ENCODE results near the gene ASIC3. TPM values are rescaled to one million over a fixed set of nuclear protein-coding genes. Genes with fewer than 3 reads are reported as not detected.

Gene ASIC3
- total RNA-seq, 4 donors from 2014 or later = 2.6 to 4.3 (median 3.1) TPM

GRCh38 chr7:151064993-151065392 lies 16.7 kb downstream of the ASIC3 start:
- Histone ChIP-seq H3K27me3 (no peaks in the 10 kb centered on the region), H3K9me3 (no peaks in the 10 kb centered on the region), H3K27ac (no peak overlapping the region), H3K36me3 (peaks cover 0 to 49% (median 10%) of the 10 kb centered on the region in 4 donors), H3K4me1 (peaks cover 19 to 39% (median 36%) of the 10 kb centered on the region in 4 donors), H3K4me3 (no peak overlapping the region)
- 89% methylated on average over 6 of the region's 6 CpGs; no CpG with 5 or more reads in 1 of the 2 donors for WGBS, 2 donors (ENCODE audit: low coverage in 1 of 2)
- no peak for TF ChIP-seq POLR2AphosphoS5 (IDR thresholded peaks at IDR 0.05)
- TF ChIP-seq EP300 (IDR thresholded peaks at IDR 0.05; ENCODE audit: low read depth) = no peak
- TF ChIP-seq CTCF (IDR thresholded peaks at IDR 0.05) = no peak
- TF ChIP-seq POLR2A (IDR thresholded peaks at IDR 0.05) = no peak
- intact Hi-C loops (cut with DNase I; ENCODE audit: low total_unique reads) (no loop called here), in situ Hi-C loops (cut with MboI; ENCODE audit: low pct_ligation_motif_present in 1 of 4, low pct_unique_long_range_greater_than_20kb in 1 of 4, low sequenced_read_pairs in 3 of 4) (no loop called here)
- no peak for DNase-seq

- no peaks in the 10 kb centered on the region for H3K27me3 ChIP-seq
- intact Hi-C loops (cut with DNase I; ENCODE audit: low total_unique reads) (no loop called here), in situ Hi-C loops (cut with MboI; ENCODE audit: low pct_ligation_motif_present in 1 of 4, low pct_unique_long_range_greater_than_20kb in 1 of 4, low sequenced_read_pairs in 3 of 4) (no loop called here)
- H3K27ac ChIP-seq = no peak overlapping the region
- no peaks in the 10 kb centered on the region for H3K9me3 ChIP-seq
- no peak overlapping the region for H3K4me3 ChIP-seq
- TF ChIP-seq POLR2AphosphoS5 (IDR thresholded peaks at IDR 0.05) (no peak), EP300 (IDR thresholded peaks at IDR 0.05; ENCODE audit: low read depth) (no peak), CTCF (IDR thresholded peaks at IDR 0.05) (no peak), POLR2A (IDR thresholded peaks at IDR 0.05) (no peak)
- 68 to 94% methylated on average over 3 to 14 of the region's 14 CpGs for WGBS, 2 donors (ENCODE audit: low coverage in 1 of 2)
- H3K36me3 ChIP-seq = peaks cover 0 to 54% (median 13%) of the 10 kb centered on the region in 4 donors
- DNase-seq = no peak
- H3K4me1 ChIP-seq = peaks cover 17 to 34% (median 32%) of the 10 kb centered on the region in 4 donors
These were observed 17.2 kb downstream of the ASIC3 start for GRCh38 chr7:151065516-151065915.

GRCh38 chr7:151066273-151066974 lies 18.1 kb downstream of the ASIC3 start:
- Histone ChIP-seq H3K27me3 (no peaks in the 10 kb centered on the region), H3K4me3 (no peak overlapping the region), H3K27ac (no peak overlapping the region), H3K36me3 (peaks cover 0 to 61% (median 17%) of the 10 kb centered on the region in 4 donors), H3K9me3 (no peaks in the 10 kb centered on the region), H3K4me1 (peaks cover 8 to 25% (median 23%) of the 10 kb centered on the region in 4 donors)
- intact Hi-C loops (cut with DNase I; ENCODE audit: low total_unique reads) (no loop called here), in situ Hi-C loops (cut with MboI; ENCODE audit: low pct_ligation_motif_present in 1 of 4, low pct_unique_long_range_greater_than_20kb in 1 of 4, low sequenced_read_pairs in 3 of 4) (no loop called here)
- 91% methylated on average over 17 of the region's 39 CpGs; no CpG with 5 or more reads in 1 of the 2 donors for WGBS, 2 donors (ENCODE audit: low coverage in 1 of 2)
- no peak for DNase-seq
- TF ChIP-seq CTCF (IDR thresholded peaks at IDR 0.05) = no peak

- intact Hi-C loops (cut with DNase I; ENCODE audit: low total_unique reads) (no loop called here), in situ Hi-C loops (cut with MboI; ENCODE audit: low pct_ligation_motif_present in 1 of 4, low pct_unique_long_range_greater_than_20kb in 1 of 4, low sequenced_read_pairs in 3 of 4) (no loop called here)
- Histone ChIP-seq H3K4me3 (no peak overlapping the region), H3K9me3 (no peaks in the 10 kb centered on the region), H3K4me1 (peaks cover 0 to 7% (median 5%) of the 10 kb centered on the region in 4 donors), H3K36me3 (peaks cover 0 to 72% (median 20%) of the 10 kb centered on the region in 4 donors), H3K27me3 (no peaks in the 10 kb centered on the region), H3K27ac (no peak overlapping the region)
- TF ChIP-seq EP300 (IDR thresholded peaks at IDR 0.05; ENCODE audit: low read depth) (no peak), POLR2AphosphoS5 (IDR thresholded peaks at IDR 0.05) (no peak), CTCF (IDR thresholded peaks at IDR 0.05) (no peak), POLR2A (IDR thresholded peaks at IDR 0.05) (no peak)
- 86 to 88% methylated on average over 7 to 12 of the region's 12 CpGs for WGBS, 2 donors (ENCODE audit: low coverage in 1 of 2)
- no peak for DNase-seq
These were observed 19.9 kb downstream of the ASIC3 start for GRCh38 chr7:151068069-151068773.

Measured in transverse colon (tissue), 4 donors.